Measurements from ENCODE around the gene PTH1R. TPM values are rescaled to one million over a fixed set of nuclear protein-coding genes. Genes with fewer than 3 reads are reported as not detected.
A peak's percentile ranks its signal among the peaks of the same experiment; 100 is the strongest.

The PTH1R gene
- total RNA-seq, 1 experiment from 2014 or later: 1.0 TPM

DNA sequence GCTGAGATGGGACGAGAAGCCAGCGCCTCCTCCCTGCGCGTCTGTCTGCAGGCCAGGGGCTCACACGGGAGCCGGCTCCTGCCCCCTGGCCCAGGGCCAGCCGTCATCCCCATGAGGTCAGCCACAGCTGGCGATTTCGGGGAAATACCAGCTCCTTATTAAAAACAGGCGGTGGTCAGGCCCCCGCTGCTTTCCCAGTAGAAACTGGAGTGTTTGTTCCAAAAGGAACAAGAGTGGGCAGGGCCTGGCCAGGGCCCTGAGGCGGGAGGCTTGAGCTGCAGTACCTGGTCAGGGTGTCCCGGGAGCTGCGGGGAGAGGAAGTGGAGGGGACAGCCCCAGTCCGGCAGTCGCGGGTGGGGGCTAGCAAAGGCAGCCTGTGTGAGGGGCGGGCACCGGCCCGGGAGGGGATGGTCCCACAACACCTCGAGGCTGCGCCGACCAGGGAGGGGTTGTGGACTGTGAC is 32.1 kb upstream of the PTH1R start:
- Mint-ChIP-seq H3K27ac (no peak overlapping the region; a peak in 1 of 7 replicates), H3K36me3 (ENCODE audit: insufficient read depth in 1 of 3, low read depth in 3 of 3) (peaks cover 2 to 13% (median 3%) of the 10 kb centered on the region in 3 experiments; a peak in 4 of 7 replicates), H3K27me3 (ENCODE audit: low read depth) (peaks cover 12% of the 10 kb centered on the region), H3K4me3 (peak overlapping the region in 1 of 2 experiments; percentile 42; a peak in 2 of 5 replicates), H3K4me1 (peaks cover 14 to 24% of the 10 kb centered on the region in 2 experiments), H3K9me3 (peaks cover 18 to 20% of the 10 kb centered on the region in 2 experiments)
- Histone ChIP-seq H4K8ac (replicated peaks; ENCODE audit: insufficient read length, low read depth, low read length) (no peak overlapping the region), H2BK120ac (ENCODE audit: low read depth, low read length, poor library complexity, severe bottlenecking) (no peak overlapping the region), H3K4me2 (ENCODE audit: insufficient read depth, insufficient read length, low read length) (peak overlapping the region; percentile 1), H2AFZ (ENCODE audit: low read length) (no peak overlapping the region), H4K91ac (ENCODE audit: insufficient read length, low read depth, low read length) (no peak overlapping the region), H2BK12ac (ENCODE audit: insufficient read length, low read depth, low read length) (no peak overlapping the region), H3K18ac (ENCODE audit: insufficient read length, low read depth, low read length) (no peak overlapping the region), H3K9ac (ENCODE audit: extremely low read depth, insufficient read length, low read length) (no peak overlapping the region), H3T11ph (ENCODE audit: low read length) (no peak overlapping the region), H3K23ac (ENCODE audit: insufficient read length, low read depth, low read length) (no peak overlapping the region), H3K79me2 (ENCODE audit: insufficient read depth, low read length) (no peaks in the 10 kb centered on the region), H3K14ac (ENCODE audit: insufficient read depth, low read length) (peak overlapping the region; percentile 41), H3K56ac (ENCODE audit: insufficient read length, low read depth, low read length) (no peak overlapping the region), H2BK20ac (ENCODE audit: low read depth, low read length, poor library complexity, severe bottlenecking) (no peak overlapping the region), H3K27me3 (ENCODE audit: insufficient read depth, low read length) (no peaks in the 10 kb centered on the region), H2AK5ac (ENCODE audit: insufficient read length, low read length) (no peak overlapping the region), H4K20me1 (ENCODE audit: control insufficient read depth, insufficient read depth, insufficient read length) (no peaks in the 10 kb centered on the region), H4K5ac (ENCODE audit: insufficient read length, low read depth, low read length) (no peak overlapping the region), H3K23me2 (ENCODE audit: insufficient read length, low read depth, low read length, poor library complexity, severe bottlenecking) (peaks cover 6% of the 10 kb centered on the region), H3K27ac (ENCODE audit: insufficient read length, low read depth, low read length) (no peak overlapping the region), H3K4me1 (ENCODE audit: insufficient read depth, low read length) (0 out of 2 replicates have a peak, but pooled peaks cover 2% of the 10 kb centered on the region), H3K9me3 (ENCODE audit: control insufficient read depth, low read depth, low read length) (no peaks in the 10 kb centered on the region), H2BK5ac (ENCODE audit: insufficient read length, low read length) (no peak overlapping the region), H2BK15ac (ENCODE audit: low read depth, low read length) (no peak overlapping the region), H3K4ac (ENCODE audit: low read depth, low read length) (no peak overlapping the region), H3K79me1 (ENCODE audit: insufficient read depth, low read depth, low read length, poor library complexity, severe bottlenecking) (no peaks in the 10 kb centered on the region)
- WGBS (ENCODE audit: extremely low coverage, insufficient read length, low lambda C conversion rate): no CpG with 5 or more reads among the region's 23 CpGs
- TF ChIP-seq, protein P1, sequence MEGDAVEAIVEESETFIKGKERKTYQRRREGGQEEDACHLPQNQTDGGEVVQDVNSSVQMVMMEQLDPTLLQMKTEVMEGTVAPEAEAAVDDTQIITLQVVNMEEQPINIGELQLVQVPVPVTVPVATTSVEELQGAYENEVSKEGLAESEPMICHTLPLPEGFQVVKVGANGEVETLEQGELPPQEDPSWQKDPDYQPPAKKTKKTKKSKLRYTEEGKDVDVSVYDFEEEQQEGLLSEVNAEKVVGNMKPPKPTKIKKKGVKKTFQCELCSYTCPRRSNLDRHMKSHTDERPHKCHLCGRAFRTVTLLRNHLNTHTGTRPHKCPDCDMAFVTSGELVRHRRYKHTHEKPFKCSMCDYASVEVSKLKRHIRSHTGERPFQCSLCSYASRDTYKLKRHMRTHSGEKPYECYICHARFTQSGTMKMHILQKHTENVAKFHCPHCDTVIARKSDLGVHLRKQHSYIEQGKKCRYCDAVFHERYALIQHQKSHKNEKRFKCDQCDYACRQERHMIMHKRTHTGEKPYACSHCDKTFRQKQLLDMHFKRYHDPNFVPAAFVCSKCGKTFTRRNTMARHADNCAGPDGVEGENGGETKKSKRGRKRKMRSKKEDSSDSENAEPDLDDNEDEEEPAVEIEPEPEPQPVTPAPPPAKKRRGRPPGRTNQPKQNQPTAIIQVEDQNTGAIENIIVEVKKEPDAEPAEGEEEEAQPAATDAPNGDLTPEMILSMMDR (conservative IDR thresholded peaks at IDR 0.05): no peak
- DNase-seq: peak; percentile 64

Data from H9 (cell line).